ENCODE data around the gene FNBP1L.
A peak's percentile ranks its signal among the peaks of the same experiment; 100 is the strongest.
"Not testable (repeated sequence)": the region's sequence is repeated elsewhere in the genome, so short reads cannot be mapped to it uniquely, and the experiment has no call there.

FNBP1L gene

GRCh38 chr1:93446837-93447451 is 974 bp upstream of the FNBP1L start:
- DNase-seq, result peak; percentile 12 to 60

DNA sequence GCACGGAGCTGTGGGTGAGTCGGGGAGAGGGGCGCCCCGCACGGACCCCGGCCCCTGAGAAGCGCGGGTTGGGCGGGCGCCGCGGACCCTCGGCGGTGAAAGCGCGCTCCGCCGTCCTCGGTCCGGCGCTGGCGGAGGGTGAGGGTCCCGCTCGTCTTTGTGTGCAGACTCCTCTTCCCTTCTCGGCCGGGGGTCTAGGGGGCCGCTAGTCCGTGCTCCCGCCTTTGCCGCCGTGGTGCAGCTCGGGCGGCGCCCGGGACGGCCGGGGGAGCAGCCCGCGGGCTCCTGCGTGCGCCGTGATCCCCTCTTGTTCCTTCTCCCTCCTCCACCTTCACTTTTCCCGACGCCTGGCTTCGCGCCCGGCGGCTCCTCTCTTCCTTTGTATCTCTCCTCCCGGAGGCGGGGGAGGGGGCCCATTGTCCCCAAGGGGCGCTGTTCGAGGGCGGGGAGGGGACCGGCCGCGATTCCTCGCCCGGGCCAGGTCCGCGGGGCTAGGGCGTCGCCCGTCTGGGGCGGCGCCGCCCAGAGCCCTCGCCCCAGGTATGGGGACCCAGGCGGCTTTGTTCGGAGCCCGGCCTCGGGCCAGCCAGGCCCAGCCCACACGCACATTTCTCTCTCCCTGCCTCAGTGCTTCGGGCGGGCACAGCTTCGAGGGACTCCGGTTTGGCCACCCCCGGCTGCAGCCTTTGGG is 519 bp downstream of the FNBP1L start:
- DNase-seq, result peak in 1 of 2 experiments; percentile 65

DNA sequence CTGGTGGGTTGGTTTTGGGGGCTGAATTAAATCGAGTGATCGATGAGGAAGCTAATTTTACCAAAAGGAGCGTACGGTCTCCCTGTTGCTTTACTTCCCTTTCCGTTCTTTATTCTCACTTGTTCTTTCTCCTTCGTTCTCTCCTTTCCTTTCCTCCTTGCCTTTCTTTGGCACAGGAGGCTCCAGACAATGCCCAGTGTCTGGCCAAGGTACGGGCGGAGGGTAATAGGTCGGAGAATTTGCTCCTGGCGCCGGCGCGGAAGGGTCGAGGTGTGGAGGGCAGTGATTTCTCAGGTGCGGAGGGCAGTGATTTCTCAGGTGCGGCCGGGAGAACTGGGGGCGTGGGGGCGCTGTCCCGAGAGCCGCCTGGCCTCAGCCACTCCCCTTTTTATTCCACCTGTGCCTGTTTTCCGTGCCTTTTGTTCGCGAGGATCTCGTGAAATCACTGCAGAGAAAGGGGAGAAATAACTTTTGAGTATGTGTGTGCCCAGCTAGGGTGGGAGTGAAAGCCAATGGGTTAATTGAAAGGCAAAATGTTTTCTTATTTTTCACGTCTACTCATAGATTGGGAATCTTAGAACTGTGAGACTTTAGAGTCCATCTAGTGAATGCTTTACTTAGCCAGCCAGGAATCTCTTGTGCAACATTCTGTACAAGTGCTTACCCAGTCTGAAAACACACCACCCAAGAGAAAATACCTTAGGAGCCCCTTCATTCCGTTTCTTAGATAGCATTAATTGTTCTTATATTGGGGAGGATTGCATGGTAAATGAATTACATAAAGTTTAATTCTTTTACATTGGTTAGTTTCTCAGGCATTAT is 1.3 kb downstream of the FNBP1L start:
- peak in 1 of 2 experiments; percentile 32 for DNase-seq

DNA sequence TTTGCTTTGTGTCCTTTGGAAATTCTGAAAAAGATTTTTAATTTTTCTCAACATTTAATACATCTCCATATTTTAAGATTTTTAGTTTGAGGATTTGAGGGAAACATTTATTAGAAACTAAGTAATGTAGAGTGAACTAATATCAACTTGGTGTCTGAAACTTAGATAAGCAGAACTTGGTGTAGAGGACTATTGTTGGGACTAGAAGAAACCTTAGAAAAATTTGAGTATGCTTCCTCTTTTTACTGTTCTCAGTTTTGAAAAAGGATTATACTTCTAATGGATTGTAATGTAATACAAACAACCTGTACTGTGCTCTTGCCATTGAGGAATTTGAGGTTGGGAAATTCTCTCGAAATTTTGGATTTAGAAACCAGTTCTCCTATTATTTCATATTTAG is 2.4 kb downstream of the FNBP1L start:
- no peak for DNase-seq

DNA sequence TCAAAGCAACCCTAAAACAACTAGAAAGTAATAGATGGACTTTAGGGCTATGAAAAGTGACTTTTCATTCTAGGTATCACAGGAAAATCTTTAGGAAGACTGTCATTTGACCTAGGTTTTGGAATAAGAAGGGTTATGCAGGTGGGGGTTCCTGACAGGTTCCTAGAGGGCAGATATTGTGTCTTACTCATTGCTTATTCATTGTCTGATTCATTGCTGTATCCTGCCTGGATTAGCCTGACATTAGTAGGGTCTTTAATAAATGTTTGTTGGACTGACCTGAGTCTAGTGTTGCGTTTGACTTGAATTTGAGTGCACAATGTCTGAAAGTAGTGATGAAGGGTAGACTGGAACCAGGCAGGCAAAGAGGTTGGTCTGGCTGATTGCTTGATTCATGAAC is 6.0 kb downstream of the FNBP1L start:
- DNase-seq, result no peak

- no peak for DNase-seq
Measured at GRCh38 chr1:93459126-93459525, 11.2 kb downstream of the FNBP1L start.

DNA sequence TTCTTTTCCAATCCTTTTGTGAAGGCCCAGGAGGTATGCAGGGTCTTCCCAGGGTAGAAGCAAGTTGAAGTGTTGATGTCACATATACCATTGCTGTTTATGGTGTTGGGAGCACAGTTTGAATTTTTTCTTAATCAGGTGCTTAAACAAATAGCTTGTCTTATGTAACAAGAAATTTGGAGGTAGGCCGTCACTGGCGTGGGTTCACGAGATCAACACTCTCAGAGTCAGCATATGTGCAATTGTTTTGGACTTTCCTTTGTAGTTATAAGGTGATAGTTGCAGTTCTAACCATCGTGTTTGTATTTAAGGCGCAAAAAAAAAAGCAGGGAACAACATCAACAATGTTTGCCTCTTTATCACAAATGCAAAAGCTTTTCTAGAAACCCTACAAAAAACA is 13.3 kb downstream of the FNBP1L start:
- no peak for DNase-seq

GRCh38 chr1:93463960-93464359 is 16.0 kb downstream of the FNBP1L start:
- no peak for DNase-seq

DNA sequence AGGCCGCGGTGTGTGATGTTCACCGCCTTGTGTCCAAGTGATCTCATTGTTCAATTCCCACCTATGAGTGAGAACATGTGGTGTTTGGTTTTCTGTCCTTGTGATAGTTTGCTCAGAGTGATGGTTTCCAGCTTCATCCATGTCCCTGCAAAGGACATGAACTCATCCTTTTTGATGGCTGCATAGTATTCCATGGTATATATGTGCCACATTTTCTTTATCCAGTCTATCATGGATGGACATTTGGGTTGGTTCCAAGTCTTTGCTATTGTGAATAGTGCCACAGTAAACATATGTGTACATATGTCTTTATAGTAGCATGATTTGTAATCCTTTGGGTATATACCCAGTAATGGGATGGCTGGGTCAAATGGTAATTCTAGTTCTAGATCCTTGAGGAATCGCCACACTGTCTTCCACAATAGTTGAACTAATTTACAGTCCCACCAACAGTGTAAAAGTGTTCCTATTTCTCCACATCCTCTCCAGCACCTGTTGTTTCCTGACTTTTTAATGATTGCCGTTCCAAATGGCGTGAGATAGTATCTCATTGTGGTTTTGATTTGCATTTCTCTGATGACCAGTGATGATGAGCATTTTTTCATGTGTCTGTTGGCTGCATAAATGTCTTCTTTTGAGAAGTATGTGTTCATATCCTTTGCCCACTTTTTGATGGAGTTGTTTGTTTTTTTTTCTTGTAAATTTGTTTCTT is 17.6 kb downstream of the FNBP1L start:
- not testable (repeated sequence) for DNase-seq

DNA sequence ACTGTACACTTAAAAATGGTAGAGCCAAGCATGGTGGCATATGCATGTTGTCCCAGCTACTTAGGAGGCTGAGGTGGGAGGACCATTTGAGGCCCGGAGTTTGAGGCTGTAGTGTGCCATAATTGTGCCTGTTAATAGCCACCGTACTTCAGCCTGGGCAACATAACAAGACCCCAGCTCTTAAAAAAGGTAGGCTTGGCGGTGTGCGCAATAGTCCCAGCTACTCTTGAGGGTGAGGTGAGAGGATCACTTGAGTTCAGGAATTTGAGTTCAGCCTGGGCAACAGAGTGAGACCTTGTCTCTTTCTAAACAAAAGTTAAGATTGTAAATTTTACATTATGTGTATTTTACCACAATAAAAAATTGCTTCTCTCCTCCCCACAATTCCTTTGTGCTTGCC is 19.7 kb downstream of the FNBP1L start:
- DNase-seq, result no peak

- DNase-seq, result no peak
Measured at GRCh38 chr1:93468662-93469061, 20.7 kb downstream of the FNBP1L start.

DNA sequence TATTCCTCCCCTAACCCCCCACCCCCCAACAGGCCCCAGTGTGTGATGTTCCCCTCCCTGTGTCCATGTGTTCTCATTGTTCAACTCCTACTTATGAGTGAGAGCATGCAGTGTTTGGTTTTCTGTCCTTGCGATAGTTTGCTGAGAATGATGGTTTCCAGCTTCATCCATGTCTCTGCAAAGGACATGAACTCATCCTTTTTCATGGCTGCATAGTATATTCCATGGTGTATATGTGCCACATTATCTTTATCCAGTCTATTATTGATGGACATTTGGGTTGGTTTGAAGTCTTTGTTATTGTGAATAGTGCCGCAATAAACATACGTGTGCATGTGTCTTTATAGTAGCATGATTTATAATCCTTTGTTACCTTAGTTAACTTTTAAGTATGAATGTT is 21.3 kb downstream of the FNBP1L start:
- not testable (repeated sequence) for DNase-seq

DNA sequence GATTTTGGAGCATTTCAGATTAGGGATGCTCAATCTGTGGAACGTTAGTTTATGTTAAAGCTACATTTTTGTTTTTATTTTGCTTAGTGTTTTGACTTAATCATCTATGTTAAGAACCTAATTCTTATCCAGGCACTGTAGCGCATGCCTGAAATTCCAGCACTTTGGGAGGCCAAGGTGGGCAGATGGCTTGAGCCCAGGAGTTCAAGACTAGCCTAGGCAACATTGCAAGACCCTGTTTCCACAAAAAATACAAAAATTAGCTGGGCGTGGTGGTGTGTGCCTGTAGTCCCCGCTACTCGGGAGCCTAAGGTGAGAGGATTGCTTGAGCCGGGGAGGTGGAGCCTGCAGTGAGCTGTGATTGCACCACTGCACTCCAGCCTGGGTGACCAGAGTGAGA is 23.4 kb downstream of the FNBP1L start:
- DNase-seq, result no peak

DNA sequence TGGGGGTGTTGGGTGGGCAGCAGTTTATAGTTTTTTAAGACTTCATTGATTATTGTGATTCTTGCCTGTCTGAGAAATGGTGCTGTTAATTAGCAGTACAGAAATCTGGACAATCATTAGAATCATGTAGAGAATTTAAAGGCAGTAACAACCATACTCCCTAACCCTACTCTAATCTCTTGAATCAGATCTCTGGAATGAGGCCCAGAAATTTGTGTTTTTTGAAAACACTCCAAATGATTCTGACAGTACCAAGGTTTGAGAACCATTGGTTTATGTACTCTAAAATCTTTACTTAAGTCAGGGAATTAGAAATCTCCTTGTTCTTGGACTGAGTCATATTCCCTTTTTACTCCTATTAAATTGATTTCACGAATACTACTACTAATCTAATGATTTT is 24.0 kb downstream of the FNBP1L start:
- peak in 1 of 2 experiments; percentile 28 for DNase-seq

- DNase-seq, result no peak
Measured at GRCh38 chr1:93474321-93474720, 26.4 kb downstream of the FNBP1L start.

DNA sequence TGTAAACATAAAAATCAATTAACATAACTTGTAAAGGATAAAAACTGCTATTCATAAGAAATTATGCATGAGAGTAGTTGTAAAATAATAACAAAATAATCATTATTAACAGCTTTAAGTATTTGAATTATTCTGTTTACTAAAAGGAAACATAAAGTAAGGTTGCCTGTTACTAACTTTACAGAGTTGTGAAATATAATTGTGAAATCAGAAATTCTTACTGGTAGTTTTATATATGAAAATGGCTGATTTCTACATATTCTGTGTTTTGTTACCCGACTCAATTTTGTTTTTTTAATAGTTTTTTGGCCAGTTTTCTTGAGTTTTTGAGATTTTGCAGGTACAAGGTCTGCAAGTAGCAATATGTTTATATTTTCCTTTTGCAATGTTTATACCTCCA is 27.8 kb downstream of the FNBP1L start:
- no peak for DNase-seq

GRCh38 chr1:93479133-93479745 is 31.3 kb downstream of the FNBP1L start:
- DNase-seq, result not testable (repeated sequence)

- not testable (repeated sequence) for DNase-seq
Measured at GRCh38 chr1:93481899-93482298, 34.0 kb downstream of the FNBP1L start.

DNA sequence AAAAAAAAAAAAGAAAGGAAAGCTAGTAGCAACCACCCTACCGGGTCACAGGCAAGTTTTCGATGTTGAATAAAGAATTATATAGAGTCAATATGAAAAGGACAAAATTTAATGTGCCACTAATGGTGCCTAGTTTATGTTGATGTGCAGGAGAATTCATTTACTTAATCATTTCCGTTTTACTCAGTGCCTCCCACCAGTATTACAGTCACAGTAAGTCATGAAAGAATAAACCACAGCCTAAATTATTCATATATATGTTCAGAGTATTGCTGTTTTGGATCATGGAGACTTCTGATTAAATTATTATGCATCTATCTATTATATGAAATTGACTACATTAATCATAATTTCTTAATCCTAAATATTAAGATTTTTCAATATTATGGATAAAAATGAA is 35.3 kb downstream of the FNBP1L start:
- DNase-seq, result no peak

- DNase-seq, result no peak
Measured at GRCh38 chr1:93483606-93484005, 35.7 kb downstream of the FNBP1L start.

DNA sequence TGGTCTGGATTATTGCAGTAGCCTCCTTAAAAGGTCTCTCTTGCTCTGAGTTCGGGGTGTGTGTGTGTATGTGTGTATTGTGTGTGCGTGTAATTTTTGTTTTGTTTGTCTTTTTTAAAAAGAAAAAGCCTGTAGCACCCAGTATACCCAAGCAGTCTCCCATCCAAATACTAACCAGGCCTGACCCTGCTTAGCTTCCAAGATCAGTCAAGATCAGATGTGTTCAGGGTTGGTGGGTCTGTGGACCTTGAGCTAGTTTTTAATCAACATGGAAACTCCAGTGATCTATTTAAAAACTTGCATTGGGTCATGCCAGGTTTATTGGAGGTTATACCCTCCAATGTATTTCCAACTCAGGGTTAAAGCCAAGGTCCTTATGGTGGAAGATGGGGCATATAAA is 40.3 kb downstream of the FNBP1L start:
- DNase-seq, result no peak

- no peak for DNase-seq
Measured at GRCh38 chr1:93489756-93490155, 41.8 kb downstream of the FNBP1L start.

GRCh38 chr1:93490357-93490756 is 42.4 kb downstream of the FNBP1L start:
- no peak for DNase-seq

Measured in NCI-H446 (cell line).